RCC 7860 (cell line): ENCODE measurements around the gene UCP3.

Experiments used
- DNase-seq: peaks from one replicate; pipeline ENCODE4 v3.0.0-alpha.2; 2015; ENCODE audit warnings: low spot score
- FAIRE-seq: peaks from 2 replicates; lab custom pipeline; 2012; peaks lifted over from hg19 to GRCh38; lab: Jason Lieb, UNC

The UCP3 gene

GRCh38 chr11:73980001-73980961, 28.6 kb downstream of the UCP3 start:
- DNase-seq (no peak), FAIRE-seq (no peak)

- no peak for FAIRE-seq
Observed at GRCh38 chr11:73978576-73979086, 30.3 kb downstream of the UCP3 start.

GRCh38 chr11:73977856-73978519, 30.9 kb downstream of the UCP3 start:
- no peak for DNase-seq
- no peak for FAIRE-seq

More at GRCh38 chr11:73978576-73979086, 30.3 kb downstream of the UCP3 start:
- DNase-seq: no peak

GRCh38 chr11:73976451-73977151, 32.3 kb downstream of the UCP3 start:
- FAIRE-seq: no peak
- DNase-seq: no peak

GRCh38 chr11:73975479-73975757, 33.5 kb downstream of the UCP3 start:
- FAIRE-seq: no peak
- no peak for DNase-seq

DNA sequence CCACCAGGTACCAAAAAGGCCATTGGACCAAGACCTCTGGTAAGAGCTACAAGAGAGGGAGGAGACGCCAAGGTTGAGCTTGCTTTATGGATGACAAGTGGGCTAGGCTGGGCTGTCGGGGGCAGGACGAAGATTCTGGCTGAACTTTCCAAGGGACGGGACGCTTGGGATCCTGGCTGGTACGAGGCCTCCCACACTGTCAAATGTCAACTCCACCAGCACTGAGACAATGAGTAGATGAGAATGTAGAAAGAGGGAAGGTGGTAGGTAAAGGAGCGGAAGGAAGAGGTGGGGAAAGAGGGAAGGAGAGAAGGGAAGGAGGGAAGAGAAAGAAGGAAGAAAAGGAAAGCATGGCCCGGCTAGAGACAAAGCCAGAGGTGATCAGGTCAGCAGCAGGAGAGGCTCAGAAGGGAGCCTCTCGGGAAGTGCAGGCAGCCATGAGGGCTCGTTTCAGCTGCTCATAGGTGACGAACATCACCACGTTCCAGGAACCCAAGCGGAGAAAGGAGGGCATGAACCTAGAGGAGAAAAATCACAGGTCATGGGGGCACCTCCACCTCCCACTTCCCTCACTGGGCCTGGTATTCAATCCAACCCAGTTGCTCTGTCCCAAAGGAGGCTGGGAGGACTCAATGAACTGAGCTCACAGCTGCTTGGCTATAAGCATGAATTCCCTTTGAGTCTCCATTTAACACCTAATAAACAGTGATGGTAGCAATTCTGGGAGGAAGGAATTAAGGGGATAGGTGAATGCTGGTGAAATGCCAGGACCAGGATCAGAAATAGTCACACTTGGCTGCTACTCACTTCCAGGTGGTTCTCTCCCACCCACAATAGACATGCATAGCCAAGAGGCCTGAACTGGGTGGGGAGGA, 34.0 kb downstream of the UCP3 start:
- FAIRE-seq (no peak), DNase-seq (no peak)

DNA sequence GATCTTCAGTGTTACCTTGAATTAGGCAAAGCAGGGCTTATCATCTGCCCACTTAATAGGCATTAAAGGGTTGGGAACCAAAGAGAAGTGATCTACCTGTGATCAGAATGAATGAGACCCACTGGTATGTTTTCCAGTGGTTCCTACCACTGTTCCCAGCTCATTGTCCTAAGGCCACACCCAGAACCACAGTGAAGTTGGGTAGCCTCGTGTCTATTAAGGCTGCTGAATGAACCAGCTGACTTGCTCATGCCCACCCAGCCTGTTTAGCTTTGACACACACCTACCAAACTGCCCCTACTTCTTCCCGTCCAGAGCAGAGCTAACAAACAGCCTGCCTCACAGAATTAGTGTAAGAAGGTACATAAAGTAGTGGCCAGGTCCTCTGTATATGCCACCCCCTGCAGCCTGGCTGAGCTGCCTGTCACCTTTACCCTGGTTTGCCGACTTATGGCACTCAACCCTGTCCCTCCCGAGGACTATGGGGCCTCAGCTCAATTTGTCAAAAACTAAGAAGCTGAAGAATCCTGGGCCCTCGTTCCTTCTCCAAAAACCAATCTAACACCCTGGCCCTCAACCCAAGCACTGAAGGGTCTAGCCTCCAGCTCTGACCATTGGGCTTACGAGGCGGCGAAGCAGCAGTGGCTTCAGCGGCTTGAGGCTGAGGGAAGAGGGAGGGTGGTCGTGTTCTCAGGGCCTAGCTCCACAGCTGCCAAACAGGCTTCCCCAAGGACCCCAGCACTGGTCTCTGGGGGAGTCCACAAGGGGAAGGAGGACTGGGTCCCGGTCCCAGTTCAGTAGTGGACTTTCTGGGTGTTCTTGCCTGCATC, 36.0 kb downstream of the UCP3 start:
- FAIRE-seq (no peak), DNase-seq (no peak)

DNA sequence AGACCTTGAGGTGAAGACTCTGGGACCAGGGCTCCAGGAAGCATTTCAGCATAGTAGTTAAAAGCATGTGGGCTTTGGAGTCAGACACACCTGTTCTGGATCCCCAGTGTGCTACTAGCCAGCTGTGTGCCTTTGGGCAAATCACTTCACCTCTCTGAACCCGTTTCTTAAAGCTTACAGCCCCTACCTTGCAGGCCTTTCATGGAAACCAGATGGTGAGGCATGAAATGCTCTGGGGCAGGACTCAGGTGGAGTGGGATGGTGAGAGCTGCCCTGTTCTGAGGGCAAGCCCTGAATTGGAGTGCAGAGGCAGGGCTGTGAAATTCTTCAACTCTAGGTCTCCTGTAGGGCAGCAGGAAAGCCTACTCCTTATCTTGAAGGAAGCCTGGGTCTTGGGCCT, 36.7 kb downstream of the UCP3 start:
- DNase-seq: no peak
- FAIRE-seq: no peak

DNA sequence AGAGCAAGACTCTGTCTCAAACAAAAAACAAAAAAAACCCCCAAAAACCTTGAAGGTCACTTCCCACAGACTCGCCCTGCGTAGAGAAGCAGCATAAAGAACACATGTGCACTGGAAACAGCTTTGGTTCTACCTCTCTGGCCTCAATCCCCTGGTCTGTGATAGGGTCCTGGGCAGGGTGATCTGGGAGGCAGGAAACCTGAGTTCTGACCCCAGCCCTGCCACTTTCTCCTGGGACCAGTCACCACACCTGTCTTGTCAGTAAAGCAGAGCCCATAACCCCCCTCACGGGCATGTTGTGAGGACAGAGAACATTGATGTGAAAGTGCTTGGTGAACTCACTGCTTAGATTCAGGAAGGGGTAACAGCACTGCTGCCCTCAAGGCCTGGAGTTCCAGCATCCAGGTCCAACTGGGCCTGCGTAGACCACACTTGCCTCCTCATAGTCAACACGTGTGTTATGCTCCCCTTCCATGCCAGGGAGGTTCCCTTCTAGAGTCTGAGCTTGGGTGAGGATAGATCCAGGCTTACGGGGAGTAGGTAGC, 37.6 kb downstream of the UCP3 start:
- no peak for FAIRE-seq

DNA sequence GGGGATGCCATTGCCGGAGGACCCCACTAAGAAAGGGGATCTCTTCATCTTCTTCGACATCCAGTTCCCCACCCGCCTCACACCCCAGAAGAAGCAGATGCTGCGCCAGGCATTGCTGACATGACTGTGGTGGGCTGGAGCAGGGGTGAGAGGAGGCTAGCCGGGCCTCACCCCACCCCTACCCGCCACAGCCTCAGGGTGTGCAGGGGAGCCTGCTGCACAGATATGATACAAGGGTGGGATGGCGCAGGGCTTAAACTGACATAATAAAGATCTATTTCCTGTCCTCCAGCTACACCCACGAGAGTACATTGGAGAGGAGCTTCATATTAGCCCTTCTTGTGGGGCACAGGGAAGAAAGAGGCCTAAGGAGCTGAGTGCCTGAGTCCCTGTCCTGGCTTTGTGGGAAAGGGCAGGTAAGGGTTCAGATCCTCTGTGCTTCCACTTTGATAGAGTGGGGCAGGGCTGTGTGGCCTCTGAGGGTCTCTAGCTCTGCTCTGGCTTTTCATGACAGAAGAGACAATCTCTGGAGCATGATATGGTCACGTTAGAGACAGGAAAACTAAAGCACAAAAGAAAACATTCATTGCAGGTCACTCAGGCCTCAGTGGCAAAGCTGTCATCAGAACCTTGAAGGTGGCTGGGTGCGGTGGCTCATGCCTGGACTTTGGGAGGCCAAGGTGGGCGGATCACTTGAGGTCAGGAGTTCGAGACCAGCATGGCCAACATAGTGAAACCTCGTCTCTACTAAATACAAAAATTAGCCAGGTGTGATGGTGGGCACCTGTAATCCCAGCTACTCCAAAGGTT, 38.7 kb downstream of the UCP3 start:
- FAIRE-seq (no peak), DNase-seq (no peak)

More for the DNA sequence above, 37.6 kb downstream of the UCP3 start:
- DNase-seq: no peak

- no peak for FAIRE-seq
- DNase-seq: no peak
Observed at GRCh38 chr11:73969091-73969490, 39.8 kb downstream of the UCP3 start.

DNA sequence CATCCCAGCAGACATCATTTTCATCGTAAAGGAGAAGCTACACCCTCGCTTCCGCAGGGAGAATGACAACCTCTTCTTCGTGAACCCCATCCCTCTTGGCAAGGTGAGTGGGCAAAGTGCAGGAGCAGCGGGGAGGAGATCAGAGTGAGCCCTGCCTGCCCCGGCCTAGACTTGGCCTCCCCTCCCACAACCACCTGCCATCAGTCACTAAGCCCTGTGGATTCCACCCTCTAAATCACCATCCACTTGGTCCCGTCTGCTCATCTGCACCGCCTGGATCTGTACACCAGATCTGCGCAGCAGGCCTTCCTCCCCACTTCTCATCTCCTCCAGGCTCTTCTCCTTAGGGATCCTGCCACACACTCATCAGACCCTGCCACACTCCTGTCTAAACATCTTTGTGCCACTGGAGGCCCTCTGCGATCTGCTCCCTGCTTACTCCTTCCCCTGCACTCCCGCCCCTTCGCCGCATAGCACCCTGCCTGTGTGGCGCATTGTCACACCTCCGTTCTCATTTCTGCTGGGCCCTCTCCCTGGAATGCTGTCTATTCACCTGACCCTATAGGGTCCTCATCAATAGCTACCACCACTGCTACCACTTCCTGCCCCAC, 40.4 kb downstream of the UCP3 start:
- no peak for FAIRE-seq
- DNase-seq: no peak

GRCh38 chr11:73965764-73966121, 43.1 kb downstream of the UCP3 start:
- FAIRE-seq (no peak), DNase-seq (no peak)

DNA sequence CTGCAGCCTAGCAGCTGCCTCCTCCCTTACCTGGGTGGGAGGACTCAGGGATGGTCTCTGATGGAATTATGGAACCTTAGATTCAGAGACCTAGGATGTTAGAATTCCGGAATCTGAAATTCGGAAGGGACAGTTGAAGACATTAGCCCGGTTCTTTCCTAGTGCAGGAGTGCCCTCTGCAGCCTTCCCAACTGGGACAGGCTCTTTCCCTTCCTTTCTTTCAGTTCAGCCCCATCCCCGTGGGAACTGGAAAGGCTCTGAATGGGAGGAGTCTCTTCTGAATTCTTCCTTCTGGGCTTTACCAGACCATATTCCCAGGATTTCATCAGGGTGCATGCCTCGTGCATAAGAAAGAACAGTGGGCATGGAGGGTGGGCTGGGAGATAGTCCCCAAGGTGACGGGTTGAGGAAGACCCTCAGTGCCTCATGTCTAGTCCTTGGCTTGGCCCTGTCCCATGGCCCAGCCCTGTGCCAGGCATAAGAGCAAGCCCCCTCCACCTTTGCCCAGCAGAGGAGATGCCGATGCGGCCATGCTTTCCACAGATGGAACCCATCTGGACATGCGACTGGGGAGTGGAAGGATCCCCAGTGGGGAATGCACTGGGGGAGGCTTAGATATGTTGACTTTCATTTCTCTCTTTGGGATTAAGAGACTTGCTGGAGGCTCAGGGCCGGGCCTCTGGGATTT, 43.7 kb downstream of the UCP3 start:
- DNase-seq (no peak), FAIRE-seq (no peak)

DNA sequence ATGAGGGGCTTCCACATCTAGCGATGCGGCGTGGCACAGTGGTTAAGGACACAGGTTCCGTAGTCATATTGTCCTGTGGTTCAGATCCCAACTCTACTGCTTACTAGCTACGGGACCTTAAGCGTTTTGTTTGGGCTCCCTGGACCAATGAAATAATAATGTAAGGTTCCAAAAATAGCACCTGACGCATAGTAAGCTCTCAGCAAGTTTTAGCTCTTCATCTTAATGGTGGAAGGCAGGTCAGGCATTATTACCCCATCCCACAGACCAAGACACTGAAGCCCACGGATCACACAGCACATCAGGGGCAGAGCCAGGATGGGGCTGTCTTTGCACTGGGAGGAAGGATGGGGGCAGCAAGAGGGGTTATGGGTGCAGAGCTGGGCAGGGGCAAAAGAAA, 45.0 kb downstream of the UCP3 start:
- no peak for DNase-seq
- no peak for FAIRE-seq

DNA sequence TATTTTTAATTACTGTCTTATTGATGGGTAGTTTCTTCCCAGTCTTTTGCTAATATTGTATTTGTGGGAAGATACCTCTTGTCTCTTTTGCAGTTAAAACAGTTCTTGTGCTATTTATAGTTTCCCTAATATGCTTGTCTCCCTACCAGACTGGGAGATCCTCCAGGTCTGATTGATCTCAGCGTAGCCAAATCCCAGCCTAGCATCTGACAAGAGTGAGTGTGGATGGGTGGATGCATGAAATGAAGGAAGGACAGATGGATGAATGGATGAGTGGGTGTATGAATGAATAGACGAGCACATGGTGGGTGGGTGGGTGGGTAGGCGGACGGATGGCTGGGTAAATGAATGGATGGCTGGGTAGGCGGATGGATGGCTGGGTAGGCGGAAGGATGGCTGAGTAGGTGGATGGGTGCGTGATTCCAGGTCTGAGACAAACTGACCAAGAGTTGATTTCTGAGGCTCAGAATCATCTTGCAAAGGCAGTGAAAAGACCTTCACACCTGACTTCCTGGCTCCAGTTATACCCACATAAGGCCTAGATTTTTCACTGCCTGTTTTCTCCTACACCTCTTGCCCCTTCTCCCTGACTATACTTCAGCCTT, 46.7 kb downstream of the UCP3 start:
- FAIRE-seq (no peak), DNase-seq (no peak)

GRCh38 chr11:73961321-73961720, 47.6 kb downstream of the UCP3 start:
- FAIRE-seq (no peak), DNase-seq (peak; percentile 42)
